PC-9 (cell line): ENCODE data around the gene ZNF668. TPM values are rescaled to one million over a fixed set of nuclear protein-coding genes. Genes with fewer than 3 reads are reported as not detected.

Source experiments
- BruUV-seq: library from RNA; stranded (reverse); fragments of 400-500 nt; replicated peaks from 2 replicates; lab custom pipeline; 2021; lab: Mats Ljungman, UMichigan
- CTCF ChIA-PET: fragments of 300-600 bp; sonication (Branson Sonifier 250); formaldehyde crosslinking; loops from one replicate; lab custom pipeline; 2022; ENCODE audit warnings: antibody characterized with exemption; lab: Charles Lee
- POLR2A ChIA-PET: fragments of 300-600 bp; sonication (Branson Sonifier 250); formaldehyde crosslinking; loops from one replicate; lab custom pipeline; 2022; ENCODE audit warnings: antibody characterized with exemption; ENCODE audit not compliant: unreplicated experiment; lab: Charles Lee
- DNase-seq, 2 experiments: peaks; one replicate each; pipeline versions ENCODE4 v3.0.0 to v3.0.0-alpha.2; 2015 to 2022; ENCODE audit warnings: mixed read lengths in 1 of 2
- H2AFZ ChIP-seq: fragments of 200-600 bp; sonication (generic); 2 replicates; pipeline ENCODE4 v1.8.1; 2017; ENCODE audit warnings: antibody characterized with exemption
- H3F3A ChIP-seq: fragments of 200-600 bp; sonication (generic); 2 replicates; pipeline ENCODE4 v1.8.1; 2017; ENCODE audit warnings: antibody characterized with exemption, mild to moderate bottlenecking, low read depth; ENCODE audit not compliant: insufficient read depth
- H3K27ac ChIP-seq: fragments of 200-600 bp; sonication (generic); 2 replicates; pipeline ENCODE4 v1.6.1; 2016; ENCODE audit warnings: mixed run types
- H3K27me3 ChIP-seq: fragments of 200-600 bp; sonication (generic); 2 replicates; pipeline ENCODE4 v1.6.1; 2016; ENCODE audit warnings: low read depth, mixed run types; ENCODE audit not compliant: insufficient read depth
- H3K36me3 ChIP-seq: fragments of 200-600 bp; sonication (generic); 2 replicates; pipeline ENCODE4 v1.6.1; 2016; ENCODE audit warnings: low read depth, mixed run types
- H3K4me1 ChIP-seq: fragments of 200-600 bp; sonication (generic); replicated peaks from 2 replicates; pipeline ENCODE4 v1.6.1; 2016; ENCODE audit warnings: mixed run types; ENCODE audit not compliant: insufficient read depth
- H3K4me2 ChIP-seq: fragments of 200-600 bp; sonication (generic); 2 replicates; pipeline ENCODE4 v1.6.1; 2017; ENCODE audit warnings: mixed run types
- H3K4me3 ChIP-seq: fragments of 200-600 bp; sonication (generic); 2 replicates; pipeline ENCODE4 v1.6.1; 2016; ENCODE audit warnings: mixed run types
- H3K79me2 ChIP-seq: fragments of 200-600 bp; sonication (generic); 2 replicates; pipeline ENCODE4 v1.6.1; 2017; ENCODE audit warnings: low read depth, mixed run types
- H3K9me2 ChIP-seq: fragments of 200-600 bp; sonication (generic); 2 replicates; pipeline ENCODE4 v1.8.1; 2017; ENCODE audit warnings: mild to moderate bottlenecking; ENCODE audit not compliant: insufficient read depth
- H3K9me3 ChIP-seq: fragments of 200-600 bp; sonication (generic); 2 replicates; pipeline ENCODE4 v1.8.1; 2016; ENCODE audit warnings: low read depth; ENCODE audit not compliant: insufficient read depth
- H4K20me1 ChIP-seq: fragments of 200-600 bp; sonication (generic); 2 replicates; pipeline ENCODE4 v1.8.1; 2017; ENCODE audit not compliant: insufficient read depth
- CTCF ChIP-seq: fragments of 200-600 bp; sonication (generic); conservative IDR thresholded peaks from 2 replicates; pipeline ENCODE4 v1.6.1; 2017; ENCODE audit warnings: mixed run types, antibody characterized with exemption, mild to moderate bottlenecking, moderate library complexity
- EZH2 ChIP-seq: fragments of 200-600 bp; sonication (generic); IDR thresholded peaks from 2 replicates; pipeline ENCODE4 v1.8.0; 2017; ENCODE audit warnings: antibody characterized with exemption, low read depth
- intact Hi-C: fragments of 100-400 bp; cut with micrococcal nuclease; formaldehyde crosslinking; loops from one replicate; pipeline ENCODE4 v1.10.0; 2022; ENCODE audit not compliant: unreplicated experiment
- total RNA-seq: library from RNA; stranded (reverse); gene quantifications from 2 replicates; pipeline ENCODE4 v1.2.3, GENCODE V29; 2021

Gene ZNF668
- total RNA-seq, 1 experiment from 2014 or later = 13.2 TPM

GRCh38 chr16:31061813-31062440 lies 12.1 kb downstream of the ZNF668 start:
- Histone ChIP-seq H3K4me1 (no peaks in the 10 kb centered on the region), H3K27ac (no peak overlapping the region), H3K27me3 (no peaks in the 10 kb centered on the region), H3F3A (peaks cover 19% of the 10 kb centered on the region; the same call in 1 of the 2 replicates), H4K20me1 (peaks cover 5% of the 10 kb centered on the region; the same call in 1 of the 2 replicates), H3K4me2 (no peak overlapping the region), H3K36me3 (peaks cover 15% of the 10 kb centered on the region; the same call in 1 of the 2 replicates), H3K9me2 (no peaks in the 10 kb centered on the region), H2AFZ (no peak overlapping the region), H3K79me2 (peaks cover 12% of the 10 kb centered on the region), H3K9me3 (no peaks in the 10 kb centered on the region), H3K4me3 (no peak overlapping the region)
- TF ChIP-seq EZH2 (no peak), CTCF (no peak)
- CTCF ChIA-PET = no interaction called here
- POLR2A ChIA-PET = no interaction called here
- intact Hi-C loops = no loop called here
- DNase-seq = no peak
- no TSS peak for BruUV-seq

GRCh38 chr16:31061126-31061812 lies 12.8 kb downstream of the ZNF668 start:
- Histone ChIP-seq H3K4me1 (no peaks in the 10 kb centered on the region), H3K4me3 (no peak overlapping the region), H3K36me3 (peaks cover 15% of the 10 kb centered on the region; the same call in 1 of the 2 replicates), H3K4me2 (no peak overlapping the region), H3F3A (peaks cover 21% of the 10 kb centered on the region; the same call in 1 of the 2 replicates), H3K27ac (no peak overlapping the region), H3K27me3 (no peaks in the 10 kb centered on the region), H3K9me2 (no peaks in the 10 kb centered on the region), H3K79me2 (peaks cover 6% of the 10 kb centered on the region; the same call in 1 of the 2 replicates), H2AFZ (no peak overlapping the region), H3K9me3 (no peaks in the 10 kb centered on the region), H4K20me1 (peaks cover 5% of the 10 kb centered on the region; the same call in 1 of the 2 replicates)
- ChIA-PET POLR2A (no interaction called here), CTCF (no interaction called here)
- intact Hi-C loops = no loop called here
- BruUV-seq = no TSS peak
- no peak for TF ChIP-seq CTCF
- no peak for TF ChIP-seq EZH2
- DNase-seq = no peak

DNA sequence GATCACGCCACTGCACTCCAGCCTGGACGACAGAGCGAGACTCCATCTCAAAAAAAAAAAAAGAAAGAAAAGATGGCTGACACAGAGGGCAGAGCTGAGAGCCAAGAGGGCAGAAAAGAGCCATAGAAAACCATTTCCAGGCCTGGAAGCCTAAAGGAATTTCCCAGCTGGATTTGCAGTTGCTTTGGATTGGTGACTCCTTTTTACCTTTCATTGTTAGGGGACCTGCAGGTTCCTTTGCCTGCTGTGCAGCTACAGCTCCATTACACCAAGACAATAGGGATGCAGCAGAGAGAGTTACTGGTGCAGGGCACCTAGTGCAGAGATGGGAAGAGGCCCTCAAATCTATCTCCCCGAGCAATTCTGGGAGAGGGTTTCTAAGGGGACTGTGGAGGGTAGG lies 18.4 kb downstream of the ZNF668 start:
- no peak for DNase-seq
- Histone ChIP-seq H4K20me1 (peaks cover 3% of the 10 kb centered on the region; the same call in 1 of the 2 replicates), H3K27ac (no peak overlapping the region), H3K27me3 (no peaks in the 10 kb centered on the region), H3K4me2 (no peak overlapping the region), H3K4me1 (peaks cover 18% of the 10 kb centered on the region), H3K79me2 (no peaks in the 10 kb centered on the region), H3K9me3 (no peaks in the 10 kb centered on the region), H3K4me3 (no peak overlapping the region), H2AFZ (no peak overlapping the region), H3K9me2 (no peaks in the 10 kb centered on the region), H3F3A (peaks cover 26% of the 10 kb centered on the region; the same call in 1 of the 2 replicates), H3K36me3 (peaks cover 7% of the 10 kb centered on the region; the same call in 1 of the 2 replicates)
- no peak for TF ChIP-seq EZH2
- no peak for TF ChIP-seq CTCF
- CTCF ChIA-PET = interaction anchor here (0.6 to 0.8 kb wide), 2 partner anchors 19 to 86 kb away, joined by 3 to 7 read pairs; no protein-coding TSS in a partner anchor
- intact Hi-C loops = no loop called here
- BruUV-seq = no TSS peak
- POLR2A ChIA-PET = interaction anchor here (0.6 to 0.7 kb wide), 2 partner anchors 29 to 61 kb away, joined by 5 to 25 read pairs; no protein-coding TSS in a partner anchor
